Measurements from ENCODE around the gene TMEM119.

DNA sequence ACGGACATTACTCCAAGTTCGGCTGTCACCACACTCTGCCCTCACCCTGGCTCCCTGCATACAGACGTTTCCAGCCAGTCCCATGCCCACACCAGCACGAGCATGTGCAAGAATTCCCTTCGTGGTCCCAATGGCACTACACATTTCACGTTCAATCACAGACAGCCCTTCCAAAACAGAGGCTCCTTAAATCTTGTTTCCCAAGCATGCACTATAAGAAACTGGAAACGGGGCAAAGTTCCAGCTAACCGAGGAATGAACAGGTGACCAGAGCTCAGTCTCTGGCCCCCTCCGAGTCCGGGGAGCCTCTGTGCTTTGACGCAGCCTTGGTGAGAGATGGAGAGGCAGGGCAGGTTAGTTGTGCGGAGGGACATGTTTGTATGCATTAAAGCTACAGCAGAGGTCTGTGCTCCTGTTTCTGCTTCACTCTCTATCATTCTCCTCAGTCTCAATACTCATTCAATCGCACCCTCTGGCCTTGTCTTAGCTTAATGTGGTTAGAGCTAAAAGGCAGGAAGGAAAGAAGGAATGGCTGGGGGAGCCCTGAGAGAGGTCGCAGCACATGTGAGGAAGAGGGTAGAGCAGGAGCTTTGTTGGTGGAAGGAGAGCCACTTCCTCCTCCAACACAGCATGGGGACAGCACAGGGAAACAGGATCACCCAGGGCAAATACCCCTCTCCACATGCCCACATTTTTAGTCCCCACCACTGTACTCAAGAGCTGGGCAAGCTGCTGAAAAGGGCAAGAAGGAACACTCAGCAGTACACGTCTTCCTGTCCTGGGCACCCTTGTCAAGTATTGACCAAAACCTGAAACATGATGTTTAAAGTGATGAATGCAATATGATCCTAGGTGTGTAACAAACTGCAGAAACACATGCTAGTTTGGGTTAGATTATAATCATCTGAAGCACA, 48.1 kb upstream of the TMEM119 start:
- TF ChIP-seq CTCF (conservative IDR thresholded peaks at IDR 0.05; ENCODE audit: low read depth, low read length) (no peak), EZH2 (IDR thresholded peaks at IDR 0.05; ENCODE audit: borderline replicate concordance, low read depth, low read length, poor library complexity, severe bottlenecking) (no peak)
